Right atrium auricular region (tissue), 2 donors: ENCODE results near the gene CCT5. TPM values are rescaled to one million over a fixed set of nuclear protein-coding genes. Genes with fewer than 3 reads are reported as not detected.
"Not testable (repeated sequence)": the region's sequence is repeated elsewhere in the genome, so short reads cannot be mapped to it uniquely, and the experiment has no call there.

Source experiments
- DNase-seq: peaks from one replicate; pipeline ENCODE4 v3.0.0-alpha.2; 2019; ENCODE audit warnings: low spot score
- H3K27ac ChIP-seq, 2 donors: fragments of 200-600 bp; sonication (generic); 1 replicate in 1 of 2; 2 replicates in 1 of 2; pipeline ENCODE4 v1.5.1; 2016 to 2019
- H3K27me3 ChIP-seq, 2 donors: fragments of 200-600 bp; sonication (generic); one replicate each; pipeline versions ENCODE4 v1.5.1 to v1.6.0; 2017 to 2019
- H3K36me3 ChIP-seq: fragments of 200-600 bp; sonication (generic); one replicate; pipeline ENCODE4 v1.5.1; 2016
- H3K4me1 ChIP-seq, 2 donors: fragments of 200-600 bp; sonication (generic); one replicate each; pipeline versions ENCODE4 v1.5.1 to v1.6.0; 2017 to 2019
- H3K4me3 ChIP-seq, 2 donors: fragments of 200-600 bp; sonication (generic); 1 replicate in 1 of 2; 2 replicates in 1 of 2; pipeline ENCODE4 v1.5.1; 2017 to 2019; ENCODE audit warnings: mild to moderate bottlenecking in 1 of 2, moderate library complexity in 1 of 2
- H3K9me3 ChIP-seq, 2 donors: fragments of 200-600 bp; sonication (generic); one replicate each; pipeline ENCODE4 v1.5.1; 2019
- CTCF ChIP-seq, 2 donors: fragments of 200-600 bp; sonication (generic); IDR thresholded peaks; one replicate each; pipeline ENCODE4 v1.5.1; 2019; ENCODE audit warnings: antibody characterized with exemption in 2 of 2
- total RNA-seq, 2 donors: library from RNA; depleted of rRNA; stranded (reverse); fragments of >200 nt; gene quantifications; one replicate each; pipeline ENCODE4 v1.1.0, GENCODE V29; 2016

CCT5 gene
- total RNA-seq, 2 donors from 2014 or later, result 88.4 to 140 TPM

GRCh38 chr5:10279328-10279727 lies 29.2 kb downstream of the CCT5 start:
- no peak for DNase-seq

GRCh38 chr5:10279925-10280720 lies 30.0 kb downstream of the CCT5 start:
- no peak for TF ChIP-seq CTCF (IDR thresholded peaks at IDR 0.05)
- Histone ChIP-seq H3K4me1 (no peaks in the 10 kb centered on the region), H3K4me3 (no peak overlapping the region), H3K27me3 (no peaks in the 10 kb centered on the region), H3K27ac (no peak overlapping the region), H3K9me3 (no peaks in the 10 kb centered on the region), H3K36me3 (peaks cover 4% of the 10 kb centered on the region)
- DNase-seq, result no peak

More at GRCh38 chr5:10279328-10279727, 29.2 kb downstream of the CCT5 start:
- H3K4me1 ChIP-seq, result no peaks in the 10 kb centered on the region
- H3K36me3 ChIP-seq, result peaks cover 4% of the 10 kb centered on the region
- TF ChIP-seq CTCF (IDR thresholded peaks at IDR 0.05), result no peak
- H3K4me3 ChIP-seq, result no peak overlapping the region
- no peak overlapping the region for H3K27ac ChIP-seq
- no peaks in the 10 kb centered on the region for H3K27me3 ChIP-seq
- no peaks in the 10 kb centered on the region for H3K9me3 ChIP-seq

- Histone ChIP-seq H3K9me3 (no peaks in the 10 kb centered on the region), H3K27me3 (no peaks in the 10 kb centered on the region), H3K4me3 (no peak overlapping the region), H3K36me3 (peaks cover under 1% of the 10 kb centered on the region), H3K4me1 (peaks cover 0 to 9% of the 10 kb centered on the region in 2 donors), H3K27ac (no peak overlapping the region)
- peak; percentile 89 to 97 for TF ChIP-seq CTCF (IDR thresholded peaks at IDR 0.05)
- peak; percentile 86 for DNase-seq
Measured at GRCh38 chr5:10283927-10284635, 34.0 kb downstream of the CCT5 start.

GRCh38 chr5:10285362-10285761 lies 35.3 kb downstream of the CCT5 start:
- peaks cover 0 to 17% of the 10 kb centered on the region in 2 donors for H3K4me1 ChIP-seq
- not testable (repeated sequence) for H3K27me3 ChIP-seq, H3K27ac ChIP-seq, H3K9me3 ChIP-seq, H3K36me3 ChIP-seq, DNase-seq, H3K4me3 ChIP-seq

DNA sequence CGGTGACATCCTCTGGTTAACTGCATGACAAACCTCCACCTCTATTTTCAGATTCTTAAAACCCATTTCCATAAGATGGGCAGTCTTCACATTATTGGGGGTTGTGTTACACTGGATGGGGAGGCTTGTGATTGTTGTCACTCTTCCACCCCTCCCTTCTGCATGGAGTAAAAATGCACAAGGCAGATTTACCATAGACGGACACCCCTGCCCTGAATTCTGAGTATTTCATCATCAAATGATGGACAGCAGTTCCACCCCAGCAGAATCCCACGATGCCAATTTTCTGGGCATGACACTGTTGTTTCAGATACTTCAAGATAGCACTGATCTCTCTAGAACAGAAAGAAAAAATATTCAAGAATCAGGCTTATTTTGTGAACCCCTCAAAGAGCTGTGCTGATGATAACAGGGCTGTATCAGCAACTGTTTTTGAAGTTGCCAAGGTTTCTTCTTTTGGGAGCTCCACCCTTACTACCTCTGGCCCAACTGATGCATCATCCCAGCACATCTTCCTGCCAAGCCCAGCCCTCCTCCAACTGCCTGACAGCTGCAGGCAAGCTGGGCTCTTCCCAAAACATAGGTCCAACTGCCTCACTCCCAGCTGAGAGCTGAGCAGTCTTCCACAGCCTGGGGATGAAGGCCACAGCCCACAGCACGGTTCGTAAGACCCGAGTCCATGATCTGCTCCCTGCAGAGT lies 36.2 kb downstream of the CCT5 start:
- TF ChIP-seq CTCF (IDR thresholded peaks at IDR 0.05), result no peak
- H3K36me3 ChIP-seq, result no peaks in the 10 kb centered on the region
- no peak for DNase-seq
- H3K27me3 ChIP-seq, result no peaks in the 10 kb centered on the region
- no peak overlapping the region for H3K27ac ChIP-seq
- peaks cover 0 to 17% of the 10 kb centered on the region in 2 donors for H3K4me1 ChIP-seq
- H3K4me3 ChIP-seq, result no peak overlapping the region
- H3K9me3 ChIP-seq, result no peaks in the 10 kb centered on the region

- no peaks in the 10 kb centered on the region for H3K27me3 ChIP-seq
- no peak for TF ChIP-seq CTCF (IDR thresholded peaks at IDR 0.05)
- no peak overlapping the region for H3K27ac ChIP-seq
- DNase-seq, result no peak
- H3K4me1 ChIP-seq, result peaks cover 0 to 17% of the 10 kb centered on the region in 2 donors
- H3K4me3 ChIP-seq, result no peak overlapping the region
- H3K9me3 ChIP-seq, result no peaks in the 10 kb centered on the region
- H3K36me3 ChIP-seq, result no peaks in the 10 kb centered on the region
Measured at GRCh38 chr5:10286862-10287227, 36.8 kb downstream of the CCT5 start.
